ENCODE results near the gene SPATA2.

Gene SPATA2

GRCh38 chr20:49929142-49929494 is 13.8 kb upstream of the SPATA2 start:
- DNase-seq = no peak

- peak; percentile 87 for DNase-seq
These were observed 13.2 kb upstream of the SPATA2 start for GRCh38 chr20:49928411-49929141.

DNA sequence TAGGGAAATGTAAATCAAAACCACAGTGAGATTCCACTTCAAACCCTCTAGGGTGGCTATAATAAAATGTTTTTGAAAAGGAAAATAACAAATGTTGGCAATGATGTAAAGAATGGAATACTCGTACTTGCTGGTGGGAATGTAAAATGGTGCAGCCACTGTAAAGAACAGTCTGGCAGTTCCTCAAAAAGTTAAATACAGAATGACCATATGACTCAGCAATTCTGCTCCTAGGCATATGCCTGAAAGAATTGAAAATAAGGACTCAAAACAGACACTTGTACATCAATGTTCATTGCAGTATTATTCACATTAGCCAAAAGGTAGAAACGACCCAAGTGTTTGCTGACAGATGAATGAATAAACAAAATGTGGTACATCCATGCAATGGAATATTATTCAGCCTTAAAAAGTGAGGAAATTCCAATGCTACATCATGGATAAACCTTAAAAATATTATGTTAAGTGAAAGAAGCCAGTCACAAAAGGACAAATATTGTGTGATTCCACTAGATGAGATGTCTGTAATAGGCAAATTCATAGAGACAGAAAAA is 10.6 kb upstream of the SPATA2 start:
- DNase-seq = no peak

- no peak for DNase-seq
These were observed 8.9 kb upstream of the SPATA2 start for GRCh38 chr20:49924247-49924646.

- no peak for DNase-seq
These were observed 4.1 kb upstream of the SPATA2 start for GRCh38 chr20:49919461-49919860.

- no peak for DNase-seq
These were observed 3.7 kb upstream of the SPATA2 start for GRCh38 chr20:49919009-49919408.

- no peak for DNase-seq
These were observed 3.1 kb upstream of the SPATA2 start for GRCh38 chr20:49918446-49918845.

- no peak for DNase-seq
These were observed 1.0 kb upstream of the SPATA2 start for GRCh38 chr20:49916146-49917002.

DNA sequence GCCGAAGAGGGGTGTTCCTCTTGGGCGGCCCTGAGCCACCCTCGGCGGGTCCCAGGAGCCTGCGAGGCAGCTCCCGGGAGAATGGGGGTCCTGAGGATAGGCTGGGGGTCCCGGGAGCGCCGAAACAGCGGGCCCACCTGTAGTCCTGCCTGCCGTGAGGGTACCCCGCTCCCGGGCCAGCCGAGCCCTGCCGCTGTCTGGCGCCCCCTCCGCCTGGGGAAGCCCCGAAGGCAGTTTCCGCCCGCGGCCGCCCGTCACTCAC is 280 bp downstream of the SPATA2 start:
- DNase-seq = no peak

- DNase-seq = no peak
These were observed 815 bp downstream of the SPATA2 start for GRCh38 chr20:49914310-49915117.

DNA sequence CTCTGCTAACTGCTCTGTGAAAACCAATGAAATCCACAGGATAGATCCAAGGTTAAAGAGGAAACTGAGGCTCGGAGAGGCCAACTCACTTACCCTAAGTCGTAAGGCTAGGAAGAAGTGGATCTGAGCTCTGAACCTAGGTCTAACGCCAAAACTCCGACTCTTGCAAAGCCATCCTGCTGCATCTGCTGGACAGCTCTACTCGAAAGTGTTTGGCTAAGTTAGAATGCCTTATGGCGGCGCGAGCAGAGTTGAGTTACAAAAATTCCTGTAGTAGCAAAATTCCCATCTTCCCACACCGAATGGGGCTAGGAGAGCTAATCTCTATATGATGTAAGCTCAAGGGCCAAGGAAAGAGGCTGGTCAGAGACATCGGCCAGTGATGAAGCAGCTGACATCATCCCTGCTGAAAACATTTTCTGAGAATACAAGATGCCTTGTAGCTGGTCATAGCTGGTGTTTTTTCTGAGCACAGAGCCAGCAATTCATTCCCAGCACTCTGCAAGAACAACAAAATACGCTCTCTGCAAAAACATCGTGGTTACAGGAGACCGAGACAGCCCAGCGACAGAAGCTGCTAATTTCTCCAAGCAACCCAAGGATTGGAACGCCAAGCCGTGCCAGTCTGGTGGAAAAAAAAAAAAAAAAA is 1.8 kb downstream of the SPATA2 start:
- DNase-seq = no peak

DNA sequence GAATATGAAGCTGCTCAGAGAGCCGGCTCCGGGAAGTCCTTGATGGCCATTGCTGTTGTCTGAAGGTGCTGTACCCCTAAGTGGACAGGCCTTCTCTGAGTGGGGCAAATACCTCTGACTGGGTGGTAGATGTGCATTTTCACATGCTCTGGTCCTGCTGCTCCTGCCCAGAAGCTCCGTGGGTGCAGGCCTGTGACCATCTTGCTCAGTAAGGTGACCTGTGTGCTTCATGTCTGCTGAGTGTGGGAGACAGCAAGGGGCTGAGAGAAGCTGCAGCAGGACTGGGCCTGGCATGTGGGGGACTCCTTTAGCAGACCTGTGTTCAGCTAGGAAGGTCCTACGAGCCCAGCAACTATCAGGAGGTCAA is 5.0 kb downstream of the SPATA2 start:
- DNase-seq = no peak

DNA sequence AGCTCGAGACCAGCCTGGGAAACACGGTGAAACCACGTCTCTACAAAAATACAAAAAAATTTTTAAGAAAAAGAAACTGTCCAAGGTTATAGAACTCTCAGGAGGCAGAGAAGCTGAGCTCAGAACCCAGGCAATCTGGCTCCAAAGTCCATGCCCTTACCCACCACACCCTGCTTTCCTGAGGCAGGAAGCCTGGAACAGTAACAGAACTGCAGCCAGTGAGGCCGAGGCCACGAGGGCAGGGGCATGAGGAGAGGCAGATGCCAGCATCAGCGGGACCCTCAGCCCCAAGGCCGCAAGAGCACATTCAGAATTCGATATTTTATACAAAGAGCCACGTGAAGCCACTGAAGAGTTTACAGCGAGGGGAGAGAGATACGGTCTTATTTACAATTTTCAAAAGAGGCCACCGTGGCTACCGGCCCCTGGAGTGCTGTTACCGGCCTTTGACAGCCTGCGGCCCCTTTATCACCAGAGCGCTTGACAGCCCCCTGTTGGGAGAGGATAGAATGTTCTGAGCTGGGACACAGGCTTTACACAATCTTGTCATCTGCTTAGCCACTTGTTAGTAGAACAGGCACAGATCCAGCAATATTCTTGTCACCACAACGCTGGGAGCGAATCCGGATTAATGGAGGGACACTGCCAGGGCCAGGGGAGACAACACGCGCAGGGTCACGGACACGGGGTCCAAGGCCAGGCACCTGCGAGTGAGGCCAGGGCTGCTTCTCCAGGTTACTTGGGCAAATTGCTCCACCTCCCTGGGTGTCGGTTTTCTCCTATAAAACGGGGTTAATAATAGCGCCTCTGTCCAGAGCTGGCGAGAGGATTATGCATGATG is 5.6 kb downstream of the SPATA2 start:
- no peak for DNase-seq

DNA sequence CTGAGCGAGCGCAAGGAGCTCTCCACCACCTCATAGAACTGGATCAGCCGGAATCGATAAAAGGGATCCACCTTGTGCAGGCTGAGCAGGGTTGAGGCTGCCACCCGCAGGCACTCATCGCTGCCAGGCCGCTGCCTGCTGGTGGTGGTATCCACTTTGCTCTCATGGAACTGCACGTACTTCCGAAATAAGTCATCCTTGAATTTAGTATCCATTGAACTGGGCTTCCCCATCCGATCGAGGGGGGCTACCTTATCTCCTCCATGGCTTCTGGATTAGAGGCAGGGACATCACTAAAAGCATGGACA is 7.1 kb downstream of the SPATA2 start:
- DNase-seq = no peak

DNA sequence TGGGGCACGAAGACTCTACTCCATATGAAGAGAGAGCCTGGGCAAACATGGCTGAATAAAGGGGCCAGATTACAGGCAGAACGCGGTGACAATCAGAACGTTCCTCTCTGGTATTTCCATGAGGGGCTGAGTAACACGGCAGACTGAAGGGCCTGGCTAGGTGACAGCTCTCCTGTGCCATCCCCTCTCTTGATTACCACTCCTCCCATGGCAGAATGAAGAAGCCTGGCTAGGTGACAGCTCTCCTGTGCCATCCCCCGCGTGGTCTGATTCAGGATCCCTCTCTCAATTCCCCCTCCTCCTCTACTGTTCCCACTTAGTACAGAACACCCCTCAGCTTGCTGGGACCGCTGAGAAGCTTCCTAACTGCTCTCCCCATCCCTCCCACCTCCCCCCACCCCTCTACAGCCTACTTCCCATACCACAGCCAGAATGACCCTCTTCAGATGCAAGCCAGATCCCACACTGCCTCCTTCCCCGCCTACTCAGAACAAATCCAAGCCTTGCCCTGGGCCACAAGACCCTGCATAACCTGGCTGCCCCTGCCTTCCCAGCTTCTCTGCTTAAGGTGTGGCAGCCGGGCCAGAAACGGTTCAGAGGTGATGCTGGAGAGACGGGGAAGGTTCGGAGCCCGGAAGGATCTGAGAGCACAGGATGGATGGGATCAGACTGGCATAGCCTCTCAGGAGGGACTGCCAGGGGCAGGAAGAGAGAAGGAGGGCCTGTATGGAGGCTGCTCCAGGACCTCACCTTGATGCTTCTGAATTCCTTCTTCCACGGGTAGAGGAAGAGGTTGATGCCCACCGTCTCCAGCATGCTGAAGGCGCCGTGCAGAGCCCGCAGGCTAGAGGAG is 7.7 kb downstream of the SPATA2 start:
- no peak for DNase-seq

GRCh38 chr20:49906615-49907154 is 8.6 kb downstream of the SPATA2 start:
- no peak for DNase-seq

DNA sequence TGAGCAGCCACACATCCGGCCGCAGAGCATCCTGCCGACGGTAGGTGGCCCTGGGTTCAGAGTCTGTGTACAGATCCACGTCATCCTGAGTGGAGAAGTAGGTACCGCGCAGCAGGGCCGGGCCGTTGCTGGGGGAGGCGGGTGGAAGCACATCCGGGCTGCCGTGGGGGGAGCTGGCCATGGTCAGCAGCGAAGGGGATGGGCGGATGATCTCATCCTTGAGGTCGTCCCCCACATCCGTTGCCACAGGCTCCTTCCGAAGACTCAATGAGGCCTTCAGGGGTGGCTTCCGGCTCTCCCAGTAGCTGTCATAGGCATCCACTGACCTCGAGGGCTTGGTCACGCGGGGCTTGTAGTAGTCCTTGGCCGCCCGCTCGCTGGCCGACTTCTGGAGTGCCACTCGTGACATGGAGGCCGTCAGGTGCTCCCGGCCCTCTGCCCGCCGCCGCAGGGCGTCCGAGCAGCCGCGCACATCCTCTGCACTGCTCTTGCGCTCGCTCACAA is 9.2 kb downstream of the SPATA2 start:
- no peak for DNase-seq

- no peak for DNase-seq
These were observed 9.8 kb downstream of the SPATA2 start for GRCh38 chr20:49905415-49906091.

- DNase-seq = no peak
These were observed 10.7 kb downstream of the SPATA2 start for GRCh38 chr20:49904440-49905214.
